Stimulated activated naive CD8-positive, alpha-beta T cell treated with anti-CD3 and anti-CD28 coated beads, Interleukin-15, amount 100 ng/mL, for 72 hours (primary cell): ENCODE results near the gene REV3L.
A peak's percentile ranks its signal among the peaks of the same experiment; 100 is the strongest.

Source experiments
- ATAC-seq: fragments of 150-1000 bp; cut with Tn5 transposase; 2 replicates; pipeline ENCODE4 v1.10.0; 2021; ENCODE audit warnings: mild to moderate bottlenecking, moderate library complexity
- DNase-seq, 2 donors: peaks; one replicate each; pipeline ENCODE4 v3.0.0; 2021 to 2022
- H3K27ac Mint-ChIP-seq, 2 donors: one replicate each; pipeline ENCODE4 v1.8.0; 2022; ENCODE audit warnings: mild to moderate bottlenecking in 2 of 2, mixed read lengths in 2 of 2, moderate library complexity in 2 of 2
- H3K27me3 Mint-ChIP-seq: one replicate; pipeline ENCODE4 v1.8.0; 2022; ENCODE audit warnings: mixed read lengths
- H3K4me1 Mint-ChIP-seq: one replicate; pipeline ENCODE4 v1.8.0; 2022; ENCODE audit warnings: mild to moderate bottlenecking, mixed read lengths
- H3K4me3 Mint-ChIP-seq, 2 donors: one replicate each; pipeline ENCODE4 v1.8.0; 2022; ENCODE audit warnings: mild to moderate bottlenecking in 2 of 2, mixed read lengths in 2 of 2, moderate library complexity in 1 of 2
- H3K9me3 Mint-ChIP-seq, 2 donors: one replicate each; pipeline ENCODE4 v1.8.0; 2022; ENCODE audit warnings: mixed read lengths in 2 of 2

The REV3L gene

GRCh38 chr6:111429571-111429970 is 53.4 kb downstream of the REV3L start:
- H3K27ac Mint-ChIP-seq: no peak overlapping the region
- H3K27me3 Mint-ChIP-seq: no peaks in the 10 kb centered on the region
- no peak for ATAC-seq
- no peak for DNase-seq
- peaks cover 57% of the 10 kb centered on the region for H3K4me1 Mint-ChIP-seq
- H3K9me3 Mint-ChIP-seq: peaks cover 20 to 32% of the 10 kb centered on the region in 2 donors
- H3K4me3 Mint-ChIP-seq: no peak overlapping the region

DNA sequence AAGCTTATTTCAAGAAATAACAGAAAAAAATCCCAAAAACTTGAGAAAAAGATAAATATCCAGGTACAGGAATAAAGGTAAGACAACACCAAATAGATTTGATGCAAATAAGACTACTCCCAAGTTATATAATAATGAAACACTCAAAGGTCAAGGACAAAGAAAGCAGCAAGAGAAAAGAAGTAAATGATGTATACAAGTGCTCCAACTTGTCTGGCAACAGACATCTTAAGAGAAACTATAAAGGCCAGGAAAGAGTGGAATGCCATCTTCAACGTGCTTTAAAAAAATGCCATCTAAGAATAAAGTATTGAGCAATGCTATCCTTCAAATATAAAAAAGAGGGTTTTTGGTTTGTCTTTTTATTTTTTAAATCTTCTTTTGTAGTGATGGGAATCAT is 54.2 kb downstream of the REV3L start:
- ATAC-seq (no peak), DNase-seq (no peak)
- Mint-ChIP-seq H3K27ac (no peak overlapping the region), H3K4me1 (peaks cover 62% of the 10 kb centered on the region), H3K27me3 (no peaks in the 10 kb centered on the region), H3K9me3 (peaks cover 20 to 32% of the 10 kb centered on the region in 2 donors), H3K4me3 (no peak overlapping the region)

- Mint-ChIP-seq H3K4me3 (peak overlapping the region; percentile 67 to 74), H3K27me3 (no peaks in the 10 kb centered on the region), H3K4me1 (peaks cover 58% of the 10 kb centered on the region), H3K27ac (no peak overlapping the region), H3K9me3 (peaks cover 20 to 32% of the 10 kb centered on the region in 2 donors)
- DNase-seq (peak; percentile 17 to 30), ATAC-seq (peak; percentile 95)
These were observed 55.5 kb downstream of the REV3L start for GRCh38 chr6:111427341-111428116.

GRCh38 chr6:111423960-111424846 is 58.8 kb downstream of the REV3L start:
- Mint-ChIP-seq H3K4me1 (peaks cover 42% of the 10 kb centered on the region), H3K27ac (no peak overlapping the region), H3K27me3 (no peaks in the 10 kb centered on the region), H3K9me3 (peaks cover 18% of the 10 kb centered on the region in 2 donors), H3K4me3 (no peak overlapping the region)
- ATAC-seq: no peak
- no peak for DNase-seq

DNA sequence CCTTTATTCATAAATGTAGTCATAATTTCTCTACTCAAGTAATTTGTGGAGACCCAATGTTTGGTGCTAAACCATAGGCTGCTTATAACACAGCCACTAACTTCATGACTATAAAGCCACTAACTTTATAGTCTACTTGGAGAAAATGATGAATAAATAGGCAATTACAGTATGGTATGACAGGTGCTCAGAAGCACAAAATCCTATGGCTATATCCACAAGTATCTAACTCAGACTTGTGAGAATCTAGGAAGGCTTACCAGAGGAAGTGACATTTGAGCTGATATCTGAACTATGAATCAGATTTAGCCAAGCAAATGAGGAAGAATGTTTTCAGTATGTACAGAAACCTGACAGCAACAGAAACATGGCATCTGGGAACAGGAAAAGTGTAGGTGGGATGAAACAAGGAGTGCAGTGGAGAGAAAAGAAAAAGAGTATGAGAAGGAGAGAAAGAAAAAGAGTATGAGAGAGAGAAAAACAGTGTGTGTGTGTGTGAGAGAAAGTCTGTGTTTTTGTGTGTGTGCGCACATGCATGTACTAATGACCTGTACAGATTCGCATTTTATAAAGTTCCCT is 59.9 kb downstream of the REV3L start:
- H3K4me1 Mint-ChIP-seq: peaks cover 35% of the 10 kb centered on the region
- peak overlapping the region in 1 of 2 donors; percentile 6 for H3K27ac Mint-ChIP-seq
- ATAC-seq (no peak), DNase-seq (no peak)
- peaks cover 8% of the 10 kb centered on the region in 2 donors for H3K9me3 Mint-ChIP-seq
- no peak overlapping the region for H3K4me3 Mint-ChIP-seq
- no peaks in the 10 kb centered on the region for H3K27me3 Mint-ChIP-seq

GRCh38 chr6:111418971-111419693 is 63.9 kb downstream of the REV3L start:
- Mint-ChIP-seq H3K27ac (no peak overlapping the region), H3K27me3 (no peaks in the 10 kb centered on the region), H3K4me1 (peaks cover 12% of the 10 kb centered on the region), H3K9me3 (no peaks in the 10 kb centered on the region), H3K4me3 (no peak overlapping the region)
- ATAC-seq: no peak
- no peak for DNase-seq

- Mint-ChIP-seq H3K27me3 (no peaks in the 10 kb centered on the region), H3K4me3 (no peak overlapping the region), H3K9me3 (no peaks in the 10 kb centered on the region), H3K4me1 (peaks cover under 1% of the 10 kb centered on the region), H3K27ac (peak overlapping the region in 1 of 2 donors; percentile 57)
- ATAC-seq: no peak
- no peak for DNase-seq
These were observed 65.1 kb downstream of the REV3L start for GRCh38 chr6:111417946-111418345.

- peaks cover 1% of the 10 kb centered on the region for H3K4me1 Mint-ChIP-seq
- DNase-seq (no peak), ATAC-seq (no peak)
- H3K9me3 Mint-ChIP-seq: no peaks in the 10 kb centered on the region
- H3K27ac Mint-ChIP-seq: no peak overlapping the region
- H3K27me3 Mint-ChIP-seq: no peaks in the 10 kb centered on the region
- H3K4me3 Mint-ChIP-seq: no peak overlapping the region
These were observed 65.8 kb downstream of the REV3L start for GRCh38 chr6:111417181-111417585.

- DNase-seq (no peak), ATAC-seq (no peak)
- Mint-ChIP-seq H3K27ac (no peak overlapping the region), H3K4me3 (no peak overlapping the region), H3K9me3 (no peaks in the 10 kb centered on the region), H3K27me3 (no peaks in the 10 kb centered on the region), H3K4me1 (peaks cover 5% of the 10 kb centered on the region)
These were observed 66.5 kb downstream of the REV3L start for GRCh38 chr6:111416529-111416928.

- H3K27ac Mint-ChIP-seq: no peak overlapping the region
- H3K4me3 Mint-ChIP-seq: no peak overlapping the region
- peaks cover 21% of the 10 kb centered on the region for H3K4me1 Mint-ChIP-seq
- ATAC-seq: no peak
- H3K27me3 Mint-ChIP-seq: no peaks in the 10 kb centered on the region
- no peaks in the 10 kb centered on the region for H3K9me3 Mint-ChIP-seq
- no peak for DNase-seq
These were observed 68.6 kb downstream of the REV3L start for GRCh38 chr6:111414373-111414772.

DNA sequence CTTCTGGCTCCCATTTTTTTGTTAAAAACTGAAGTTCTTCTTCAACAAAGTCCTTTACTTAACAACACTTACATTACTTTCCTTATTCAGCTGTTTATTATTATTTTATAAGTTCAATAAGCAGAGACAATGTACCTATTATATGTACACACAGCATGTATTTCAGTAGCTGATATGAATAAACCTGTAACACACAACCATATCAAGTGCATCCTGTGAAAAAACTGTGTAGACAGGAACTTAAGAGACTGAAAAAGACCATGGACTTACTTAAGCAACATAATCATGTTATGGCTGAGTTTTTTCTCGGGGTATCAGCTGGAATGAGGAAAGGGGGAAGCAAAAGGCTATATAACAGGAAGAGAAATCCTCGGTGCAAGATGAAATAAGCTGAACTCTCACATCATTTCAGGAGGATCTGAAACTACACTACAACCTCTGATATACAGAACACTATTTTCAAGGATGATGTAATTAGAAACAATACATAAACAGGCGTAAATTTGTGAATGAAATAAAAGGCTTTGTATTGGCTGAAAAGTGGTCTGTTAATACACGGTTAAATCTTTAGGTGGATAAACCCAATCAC is 70.9 kb downstream of the REV3L start:
- H3K27ac Mint-ChIP-seq: peak overlapping the region in 1 of 2 donors; percentile 31
- ATAC-seq (no peak), DNase-seq (no peak)

GRCh38 chr6:111411046-111411445 is 72.0 kb downstream of the REV3L start:
- Mint-ChIP-seq H3K27me3 (no peaks in the 10 kb centered on the region), H3K4me3 (no peak overlapping the region), H3K9me3 (no peaks in the 10 kb centered on the region), H3K4me1 (peaks cover 34% of the 10 kb centered on the region), H3K27ac (peak overlapping the region in 1 of 2 donors; percentile 35)
- ATAC-seq: no peak
- no peak for DNase-seq

More for the DNA sequence above, 70.9 kb downstream of the REV3L start:
- Mint-ChIP-seq H3K4me3 (no peak overlapping the region), H3K27me3 (no peaks in the 10 kb centered on the region), H3K4me1 (peaks cover 27% of the 10 kb centered on the region), H3K9me3 (no peaks in the 10 kb centered on the region)

DNA sequence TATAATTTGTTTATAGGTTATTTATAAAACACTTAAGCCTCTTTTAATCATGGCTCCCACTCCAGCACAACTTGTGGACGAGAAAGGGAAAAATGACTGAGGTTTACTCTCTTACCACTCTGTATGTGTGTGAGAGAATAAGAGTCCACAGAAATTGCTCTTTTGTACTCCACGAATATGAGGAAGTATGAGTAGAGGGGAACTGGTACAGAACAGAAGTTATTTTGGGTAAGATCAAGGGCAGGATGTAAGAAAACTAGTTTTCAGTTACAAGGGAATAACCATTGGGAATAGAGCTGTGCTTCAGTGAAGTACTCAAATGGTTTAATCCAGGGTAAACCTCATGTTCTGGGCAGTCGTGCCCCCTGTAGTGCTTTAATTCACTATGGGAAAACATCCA is 72.6 kb downstream of the REV3L start:
- H3K27ac Mint-ChIP-seq: no peak overlapping the region
- no peaks in the 10 kb centered on the region for H3K9me3 Mint-ChIP-seq
- H3K4me3 Mint-ChIP-seq: no peak overlapping the region
- DNase-seq (no peak), ATAC-seq (no peak)
- H3K27me3 Mint-ChIP-seq: no peaks in the 10 kb centered on the region
- H3K4me1 Mint-ChIP-seq: peaks cover 37% of the 10 kb centered on the region

GRCh38 chr6:111409430-111409829 is 73.6 kb downstream of the REV3L start:
- Mint-ChIP-seq H3K27ac (no peak overlapping the region), H3K27me3 (no peaks in the 10 kb centered on the region), H3K4me3 (no peak overlapping the region), H3K4me1 (peaks cover 37% of the 10 kb centered on the region), H3K9me3 (no peaks in the 10 kb centered on the region)
- ATAC-seq (peak; percentile 78), DNase-seq (no peak)

- Mint-ChIP-seq H3K27me3 (no peaks in the 10 kb centered on the region), H3K4me1 (peaks cover 37% of the 10 kb centered on the region), H3K4me3 (no peak overlapping the region), H3K9me3 (no peaks in the 10 kb centered on the region), H3K27ac (no peak overlapping the region)
- DNase-seq (no peak), ATAC-seq (no peak)
These were observed 75.3 kb downstream of the REV3L start for GRCh38 chr6:111407686-111408085.
